ELF-1 (cell line): ENCODE results near the gene RECQL5.

Experiments
- DNase-seq: peaks from one replicate; pipeline ENCODE4 v3.0.0-alpha.2; 2016; ENCODE audit warnings: low read depth, low spot score

Gene RECQL5

GRCh38 chr17:75666959-75667790 lies at the start of gene RECQL5, which contains the start of gene SAP30BP:
Gene RECQL5 (minus strand): TSS chr17:75667154. CDS start chr17:75666557, 597 bp downstream.
Gene SAP30BP (plus strand): TSS chr17:75667338. CDS start chr17:75667373, 35 bp downstream.
- peak; percentile 99 for DNase-seq

- no peak for DNase-seq
These were observed 45.5 kb upstream of the RECQL5 start for GRCh38 chr17:75712446-75712845.

GRCh38 chr17:75707079-75707571 lies 40.2 kb upstream of the RECQL5 start:
- no peak for DNase-seq

GRCh38 chr17:75706042-75706728 lies 39.2 kb upstream of the RECQL5 start:
- no peak for DNase-seq

- DNase-seq: no peak
These were observed 38.3 kb upstream of the RECQL5 start for GRCh38 chr17:75704963-75705875.

GRCh38 chr17:75703591-75703990 lies 36.6 kb upstream of the RECQL5 start:
- no peak for DNase-seq

GRCh38 chr17:75703191-75703590 lies 36.2 kb upstream of the RECQL5 start:
- DNase-seq: no peak

GRCh38 chr17:75701288-75701687 lies 34.3 kb upstream of the RECQL5 start:
- no peak for DNase-seq

GRCh38 chr17:75698659-75699058 lies 31.7 kb upstream of the RECQL5 start:
- no peak for DNase-seq

GRCh38 chr17:75697651-75698291 lies 30.8 kb upstream of the RECQL5 start:
- peak; percentile 77 for DNase-seq

GRCh38 chr17:75695830-75696271 lies 28.9 kb upstream of the RECQL5 start:
- no peak for DNase-seq

GRCh38 chr17:75695141-75695829 lies 28.3 kb upstream of the RECQL5 start:
- peak; percentile 58 for DNase-seq

GRCh38 chr17:75694536-75694935 lies 27.6 kb upstream of the RECQL5 start:
- DNase-seq: peak; percentile 14

GRCh38 chr17:75693500-75694481 lies 26.8 kb upstream of the RECQL5 start:
- peak; percentile 67 for DNase-seq

GRCh38 chr17:75692976-75693375 lies 26.0 kb upstream of the RECQL5 start:
- no peak for DNase-seq

GRCh38 chr17:75691801-75692626 lies 25.1 kb upstream of the RECQL5 start:
- no peak for DNase-seq

GRCh38 chr17:75691371-75691791 lies 24.4 kb upstream of the RECQL5 start:
- no peak for DNase-seq

- DNase-seq: peak; percentile 81
These were observed 22.5 kb upstream of the RECQL5 start for GRCh38 chr17:75689441-75689873.
